ENCODE data around the gene TXLNB. TPM values are rescaled to one million over a fixed set of nuclear protein-coding genes. Genes with fewer than 3 reads are reported as not detected.

The TXLNB gene
- total RNA-seq, 2 experiments from 2014 or later, result 0.17 to 0.31 TPM

DNA sequence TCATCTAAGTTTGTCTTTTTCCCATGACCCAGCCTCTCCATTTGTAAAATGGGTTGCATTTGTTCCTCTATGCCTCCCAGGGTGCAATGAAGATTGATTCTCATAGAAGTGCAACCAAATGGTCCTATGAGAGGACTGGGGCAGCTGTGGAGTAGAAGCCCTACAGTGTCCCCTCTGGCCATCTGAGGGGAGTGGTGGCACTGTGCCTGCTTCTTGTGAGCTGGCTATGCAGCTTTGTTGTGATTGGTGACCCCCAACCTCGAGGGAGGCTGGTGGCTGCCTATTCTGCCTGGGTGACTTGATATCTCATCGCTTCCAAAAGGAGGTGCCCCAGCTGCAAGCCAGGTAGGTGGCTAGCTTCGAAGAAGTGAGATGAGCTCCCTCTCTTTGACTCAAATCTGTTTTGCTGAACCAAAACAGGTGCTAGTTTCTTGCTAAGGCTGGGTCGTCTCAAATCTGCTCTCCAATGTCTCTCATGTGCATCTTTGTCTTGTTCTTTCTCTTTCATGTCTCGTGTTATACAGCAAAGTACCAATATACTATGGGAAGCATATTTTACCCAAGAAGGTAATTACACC is 33.9 kb downstream of the TXLNB start:
- H3K4me3 Mint-ChIP-seq, result no peak overlapping the region
- H3K27me3 Mint-ChIP-seq, result no peaks in the 10 kb centered on the region
- ChIA-PET CTCF (interaction anchor here (0.9 to 3.4 kb wide), 4 partner anchors 28 to 107 kb away, joined by 3 to 10 read pairs (median 6); no protein-coding TSS in a partner anchor), POLR2A (no interaction called here)
- no peaks in the 10 kb centered on the region for H3K9me3 Mint-ChIP-seq
- H3K27ac Mint-ChIP-seq, result peak overlapping the region; percentile 1
- H3K4me1 Mint-ChIP-seq (ENCODE audit: low read depth), result peaks cover 51% of the 10 kb centered on the region
- DNase-seq, result peak; percentile 42
- no peaks in the 10 kb centered on the region for H3K36me3 Mint-ChIP-seq
- intact Hi-C loops (cut with micrococcal nuclease), result no loop called here

DNA sequence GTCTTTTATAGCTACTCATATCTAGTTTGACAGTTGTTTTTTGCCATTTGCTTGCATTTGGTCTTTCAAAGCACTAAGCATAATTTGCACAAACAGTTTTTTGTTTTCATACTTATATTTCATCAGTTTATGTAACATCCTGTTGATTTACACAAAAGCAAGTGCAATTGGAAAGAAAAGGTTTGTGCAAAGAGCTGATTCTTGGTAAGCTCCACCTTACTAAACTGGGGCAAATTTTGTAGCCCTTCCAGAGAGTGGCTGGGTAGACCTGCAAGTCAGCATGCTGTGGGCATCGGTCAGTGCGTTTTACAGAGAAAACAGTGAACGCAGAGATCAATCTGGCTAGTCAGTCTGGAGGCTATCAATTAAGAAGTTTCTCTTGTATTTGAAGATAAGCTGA is 34.5 kb downstream of the TXLNB start:
- Mint-ChIP-seq H3K27ac (no peak overlapping the region), H3K9me3 (no peaks in the 10 kb centered on the region)

DNA sequence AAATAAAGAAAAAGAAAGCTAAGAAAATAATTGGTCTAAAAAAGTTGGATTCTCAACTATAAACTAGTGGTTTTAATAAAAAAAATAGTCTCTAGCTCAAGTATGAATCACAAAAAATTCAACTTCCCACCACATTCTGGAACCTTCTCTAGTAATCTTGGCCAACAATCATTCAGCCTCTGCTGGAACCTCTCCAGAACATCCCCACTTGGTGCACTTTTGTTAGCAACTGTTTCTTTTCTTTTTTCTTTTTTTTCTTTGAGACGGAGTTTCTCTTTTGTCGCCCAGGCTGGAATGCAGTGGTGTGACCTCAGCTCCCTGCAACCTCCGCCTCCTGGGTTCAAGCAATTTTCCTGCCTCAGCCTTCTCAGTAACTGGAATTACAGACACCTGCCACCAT is 35.7 kb downstream of the TXLNB start:
- no peaks in the 10 kb centered on the region for H3K27me3 Mint-ChIP-seq
- no peaks in the 10 kb centered on the region for H3K36me3 Mint-ChIP-seq
- CTCF ChIA-PET, result interaction anchor here (0.9 to 3.4 kb wide), 4 partner anchors 37 to 119 kb away, joined by 3 to 10 read pairs (median 4); no protein-coding TSS in a partner anchor
- H3K9me3 Mint-ChIP-seq, result no peaks in the 10 kb centered on the region
- H3K4me3 Mint-ChIP-seq, result no peak overlapping the region
- intact Hi-C loops (cut with micrococcal nuclease), result no loop called here
- DNase-seq, result no peak
- peaks cover 52% of the 10 kb centered on the region for H3K4me1 Mint-ChIP-seq (ENCODE audit: low read depth)
- H3K27ac Mint-ChIP-seq, result no peak overlapping the region
- POLR2A ChIA-PET, result no interaction called here

More for the DNA sequence above, 34.5 kb downstream of the TXLNB start:
- CTCF ChIA-PET, result interaction anchor here (0.6 to 3.4 kb wide), 5 partner anchors 12 to 107 kb away, joined by 3 to 10 read pairs (median 6); no protein-coding TSS in a partner anchor
- no peak overlapping the region for H3K4me3 Mint-ChIP-seq
- peaks cover 46% of the 10 kb centered on the region for H3K4me1 Mint-ChIP-seq (ENCODE audit: low read depth)
- intact Hi-C loops (cut with micrococcal nuclease), result no loop called here
- no peaks in the 10 kb centered on the region for H3K36me3 Mint-ChIP-seq
- POLR2A ChIA-PET, result no interaction called here
- H3K27me3 Mint-ChIP-seq, result no peaks in the 10 kb centered on the region
- DNase-seq, result no peak

DNA sequence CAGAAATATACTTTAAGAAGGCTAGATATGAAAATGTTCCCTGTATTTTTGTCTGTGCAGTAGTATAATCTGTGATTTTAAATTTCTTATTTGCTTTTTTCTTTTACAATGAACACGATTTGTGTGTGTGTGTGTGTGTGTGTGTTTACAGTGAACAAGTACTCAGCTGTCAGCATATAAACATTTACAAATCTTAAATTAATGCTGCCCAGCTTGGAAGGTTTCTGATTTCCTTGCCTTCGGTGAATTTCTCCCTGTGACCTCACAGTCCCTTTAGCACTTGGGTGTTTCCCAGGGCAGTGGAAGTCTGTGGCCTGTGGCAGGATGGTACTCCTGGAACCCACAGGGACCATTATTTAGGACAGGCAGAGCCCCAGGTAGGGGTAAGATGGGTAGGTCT is 37.6 kb downstream of the TXLNB start:
- Mint-ChIP-seq H3K27ac (no peak overlapping the region), H3K27me3 (no peaks in the 10 kb centered on the region), H3K9me3 (no peaks in the 10 kb centered on the region), H3K4me1 (ENCODE audit: low read depth) (peaks cover 65% of the 10 kb centered on the region), H3K36me3 (no peaks in the 10 kb centered on the region), H3K4me3 (no peak overlapping the region)
- POLR2A ChIA-PET, result interaction anchor here (1.9 kb wide), 1 partner anchor 8 kb away, joined by 7 read pairs; no protein-coding TSS in a partner anchor
- intact Hi-C loops (cut with micrococcal nuclease), result loop anchor here (5.0 kb wide), 1 partner anchor 127 kb away; no protein-coding TSS in a partner anchor
- no peak for DNase-seq
- CTCF ChIA-PET, result no interaction called here

DNA sequence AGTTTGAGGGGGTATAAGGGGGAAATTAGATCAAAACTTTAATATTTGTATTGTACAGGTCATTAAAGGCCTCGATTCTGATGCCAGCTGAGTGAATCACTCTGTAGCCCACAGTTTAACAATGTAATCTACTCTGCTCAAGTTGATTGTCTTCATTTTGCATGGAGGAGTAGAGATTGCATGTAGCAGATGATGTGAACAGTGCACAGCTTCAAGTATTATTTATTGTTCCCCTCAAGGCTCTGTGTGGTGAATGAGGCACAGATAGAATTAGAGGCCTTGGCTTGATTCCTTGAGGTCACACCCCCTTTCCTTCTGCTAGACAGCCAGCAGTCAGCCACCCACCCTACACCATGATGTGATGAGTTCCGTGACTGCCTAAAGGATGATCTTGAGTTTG is 38.1 kb downstream of the TXLNB start:
- ChIA-PET POLR2A (interaction anchor here (1.9 kb wide), 1 partner anchor 9 kb away, joined by 7 read pairs; no protein-coding TSS in a partner anchor), CTCF (no interaction called here)
- Mint-ChIP-seq H3K27ac (no peak overlapping the region), H3K36me3 (no peaks in the 10 kb centered on the region), H3K4me3 (no peak overlapping the region), H3K27me3 (no peaks in the 10 kb centered on the region), H3K4me1 (ENCODE audit: low read depth) (peaks cover 65% of the 10 kb centered on the region), H3K9me3 (no peaks in the 10 kb centered on the region)
- intact Hi-C loops (cut with micrococcal nuclease), result loop anchor here (5.0 kb wide), 1 partner anchor 126 kb away; no protein-coding TSS in a partner anchor
- no peak for DNase-seq

DNA sequence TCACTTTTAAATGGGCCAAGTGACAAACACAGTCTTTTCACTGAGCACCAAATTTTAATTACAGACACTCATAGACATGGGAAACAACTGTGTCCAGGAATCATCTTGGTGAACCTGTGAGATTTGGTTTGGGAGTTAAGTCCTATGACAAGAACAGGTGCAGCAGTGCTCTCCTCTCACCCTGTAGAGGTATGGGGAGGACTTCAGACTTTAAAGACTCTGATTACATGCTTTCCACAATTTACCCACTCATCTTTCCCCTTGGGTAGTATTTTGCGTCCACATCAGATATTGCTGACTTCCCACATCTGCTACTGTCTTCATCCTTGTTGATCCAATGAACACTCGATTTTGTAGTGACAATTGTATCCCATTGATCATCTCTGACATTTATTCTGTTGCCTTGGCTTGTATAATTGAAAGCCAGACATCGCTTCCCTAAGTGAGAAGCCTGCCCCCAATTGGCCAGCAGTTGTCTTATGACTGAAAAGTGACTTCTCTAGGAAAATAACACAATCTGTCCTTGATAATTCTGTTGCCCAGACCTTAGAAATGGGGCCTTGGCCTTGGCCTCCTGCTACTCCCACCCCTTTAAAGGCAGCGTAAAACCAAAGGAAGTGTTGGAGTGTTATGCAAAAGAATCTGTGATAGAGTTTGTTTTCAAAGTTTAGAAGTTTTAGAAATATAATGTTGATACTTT is 40.0 kb downstream of the TXLNB start:
- no peaks in the 10 kb centered on the region for H3K36me3 Mint-ChIP-seq
- no peak for DNase-seq
- ChIA-PET CTCF (no interaction called here), POLR2A (interaction anchor here (1.9 kb wide), 1 partner anchor 11 kb away, joined by 7 read pairs; no protein-coding TSS in a partner anchor)
- intact Hi-C loops (cut with micrococcal nuclease), result loop anchor here (1.0 to 5.0 kb wide), 3 partner anchors 38 to 125 kb away; no protein-coding TSS in a partner anchor
- no peaks in the 10 kb centered on the region for H3K27me3 Mint-ChIP-seq
- H3K4me1 Mint-ChIP-seq (ENCODE audit: low read depth), result peaks cover 57% of the 10 kb centered on the region
- H3K9me3 Mint-ChIP-seq, result no peaks in the 10 kb centered on the region
- H3K27ac Mint-ChIP-seq, result peak overlapping the region; percentile 73
- H3K4me3 Mint-ChIP-seq, result no peak overlapping the region

DNA sequence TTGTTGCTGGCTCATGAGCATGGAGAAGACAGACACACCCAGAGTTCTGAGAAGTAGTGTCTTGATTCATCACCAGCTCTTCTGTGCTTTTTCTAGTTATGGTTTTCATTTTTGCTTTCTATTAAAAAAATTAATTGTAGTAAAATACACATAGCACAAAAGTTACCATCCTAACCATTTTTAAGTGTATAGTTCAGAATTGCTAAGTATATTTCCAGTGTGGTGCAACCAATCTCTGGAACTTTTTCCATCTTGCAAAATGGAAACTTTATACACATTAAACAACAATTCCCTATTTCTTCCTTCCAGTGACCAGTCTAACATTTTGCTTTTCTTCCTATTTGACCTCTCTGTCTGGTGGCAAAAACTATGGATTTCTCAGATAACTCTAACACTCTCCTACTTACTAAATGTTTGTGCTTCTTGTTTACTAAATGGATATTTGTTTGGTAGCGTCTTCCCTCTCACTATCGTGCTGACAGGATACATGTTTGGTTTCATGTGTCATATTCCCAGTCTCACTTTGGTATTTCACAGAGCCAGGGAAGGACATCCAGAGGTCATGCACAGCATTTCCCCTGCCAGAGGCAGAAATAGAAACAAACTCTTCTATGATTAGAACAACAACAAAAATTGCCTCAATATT is 40.6 kb downstream of the TXLNB start:
- Mint-ChIP-seq H3K9me3 (no peaks in the 10 kb centered on the region), H3K27ac (peak overlapping the region; percentile 73), H3K4me3 (no peak overlapping the region), H3K36me3 (no peaks in the 10 kb centered on the region), H3K4me1 (ENCODE audit: low read depth) (peaks cover 51% of the 10 kb centered on the region), H3K27me3 (no peaks in the 10 kb centered on the region)
- DNase-seq, result no peak
- CTCF ChIA-PET, result interaction anchor here (0.6 to 2.3 kb wide), 13 partner anchors 9 to 126 kb away, joined by 3 to 10 read pairs (median 5); partner anchors contain the start of gene TXLNB
- POLR2A ChIA-PET, result interaction anchor here (2.6 kb wide), 1 partner anchor 11 kb away, joined by 11 read pairs; no protein-coding TSS in a partner anchor
- intact Hi-C loops (cut with micrococcal nuclease), result loop anchor here (1.0 to 5.0 kb wide), 3 partner anchors 39 to 124 kb away; no protein-coding TSS in a partner anchor

DNA sequence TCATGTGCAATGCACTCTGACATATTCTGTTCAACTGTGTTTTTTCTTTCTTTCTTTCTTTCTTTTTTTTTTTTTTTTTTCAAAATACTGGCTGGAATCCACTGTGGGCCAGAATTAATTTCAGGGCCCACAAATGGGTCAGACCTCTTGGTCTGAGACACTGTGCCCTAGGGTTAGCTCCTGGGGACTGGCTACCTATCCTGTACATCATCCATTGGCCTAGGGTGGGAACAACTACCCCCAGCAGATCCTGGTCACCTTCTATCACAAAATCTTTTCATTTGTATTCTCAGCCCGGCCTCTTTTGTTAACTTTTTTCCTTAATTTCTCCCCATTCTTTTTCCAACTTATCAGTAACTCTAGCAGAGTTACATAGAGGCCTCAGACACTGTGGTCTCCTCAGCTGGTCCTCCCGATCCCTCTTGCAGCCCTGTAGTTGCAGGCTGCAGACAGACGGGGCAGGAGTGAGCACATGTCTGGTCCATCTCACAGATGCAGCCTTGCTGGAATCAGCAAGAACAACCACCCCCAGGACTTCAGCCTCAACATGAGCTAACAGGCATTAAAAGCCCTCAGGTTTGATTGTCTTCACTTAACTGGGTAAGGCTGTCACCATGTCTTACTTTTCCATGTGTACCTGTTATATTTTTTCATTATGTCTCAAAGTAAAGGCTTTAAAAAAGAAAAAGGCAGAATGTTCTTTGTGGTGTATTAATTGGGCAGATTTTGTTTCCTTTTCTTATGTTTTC is 41.3 kb downstream of the TXLNB start:
- ChIA-PET POLR2A (interaction anchor here (1.6 to 2.6 kb wide), 3 partner anchors 12 to 105 kb away, joined by 3 to 11 read pairs (median 3); no protein-coding TSS in a partner anchor), CTCF (interaction anchor here (0.6 to 2.3 kb wide), 15 partner anchors 9 to 125 kb away, joined by 3 to 10 read pairs (median 5); partner anchors contain the start of gene TXLNB)
- Mint-ChIP-seq H3K27ac (peak overlapping the region; percentile 73), H3K4me1 (ENCODE audit: low read depth) (peaks cover 49% of the 10 kb centered on the region), H3K9me3 (no peaks in the 10 kb centered on the region), H3K4me3 (no peak overlapping the region), H3K36me3 (no peaks in the 10 kb centered on the region), H3K27me3 (no peaks in the 10 kb centered on the region)
- intact Hi-C loops (cut with micrococcal nuclease), result loop anchor here (1.0 to 5.0 kb wide), 4 partner anchors 12 to 123 kb away; no protein-coding TSS in a partner anchor
- DNase-seq, result peak; percentile 75

DNA sequence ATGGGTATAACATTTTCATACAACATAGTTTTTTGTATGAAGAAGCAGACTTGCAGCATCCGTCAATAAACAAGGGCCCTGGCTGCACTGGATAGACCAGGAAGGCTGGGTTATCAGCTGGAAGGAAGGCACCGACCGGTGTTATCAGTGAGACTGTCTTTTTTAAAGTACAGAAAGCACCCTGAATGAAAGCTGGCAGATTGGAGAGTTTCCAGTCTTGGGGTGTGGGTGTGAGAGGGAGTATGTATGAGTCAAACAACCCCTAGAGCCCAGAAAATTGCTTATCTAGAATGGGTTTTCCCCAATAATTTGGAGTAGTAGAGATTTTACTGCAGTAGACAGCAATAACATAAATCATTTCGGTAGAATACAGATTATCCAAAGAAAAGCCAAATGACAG is 42.4 kb downstream of the TXLNB start:
- no peaks in the 10 kb centered on the region for H3K9me3 Mint-ChIP-seq
- no peak overlapping the region for H3K4me3 Mint-ChIP-seq
- H3K27me3 Mint-ChIP-seq, result no peaks in the 10 kb centered on the region
- H3K4me1 Mint-ChIP-seq (ENCODE audit: low read depth), result peaks cover 49% of the 10 kb centered on the region
- intact Hi-C loops (cut with micrococcal nuclease), result loop anchor here (2.0 kb wide), 1 partner anchor 31 kb away; no protein-coding TSS in a partner anchor
- H3K36me3 Mint-ChIP-seq, result no peaks in the 10 kb centered on the region
- H3K27ac Mint-ChIP-seq, result peak overlapping the region; percentile 59
- ChIA-PET CTCF (interaction anchor here (1.2 to 2.3 kb wide), 3 partner anchors 13 to 117 kb away, joined by 4 to 10 read pairs (median 6); no protein-coding TSS in a partner anchor), POLR2A (interaction anchor here (0.6 to 2.6 kb wide), 5 partner anchors 13 to 221 kb away, joined by 3 to 11 read pairs (median 3); partner anchors contain the start of genes ABRACL and TXLNB)
- peak; percentile 63 for DNase-seq

DNA sequence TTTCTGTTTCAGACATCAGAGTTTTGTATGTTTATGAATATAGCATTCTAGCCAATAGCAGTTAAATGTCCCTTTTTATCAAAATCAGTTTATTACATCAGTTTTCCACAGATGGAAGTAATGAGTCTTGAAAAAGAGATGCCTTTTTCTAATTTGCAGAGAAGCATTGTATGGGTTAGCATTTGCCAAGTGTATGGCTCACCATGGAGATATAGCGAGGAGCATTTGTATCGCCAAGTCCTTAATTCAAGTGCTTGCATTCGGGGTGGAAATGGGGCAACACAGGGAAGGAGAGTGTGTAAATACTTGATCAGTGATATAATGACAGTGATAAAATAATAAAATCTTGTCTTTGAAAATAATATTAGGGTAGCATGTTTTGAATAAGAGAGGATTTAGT is 42.9 kb downstream of the TXLNB start:
- no peak overlapping the region for H3K4me3 Mint-ChIP-seq
- H3K27ac Mint-ChIP-seq, result no peak overlapping the region
- no peak for DNase-seq
- H3K27me3 Mint-ChIP-seq, result no peaks in the 10 kb centered on the region
- H3K36me3 Mint-ChIP-seq, result no peaks in the 10 kb centered on the region
- ChIA-PET CTCF (interaction anchor here (1.5 to 2.3 kb wide), 2 partner anchors 13 to 30 kb away, joined by 6 to 10 read pairs; no protein-coding TSS in a partner anchor), POLR2A (interaction anchor here (0.6 to 2.6 kb wide), 5 partner anchors 14 to 221 kb away, joined by 3 to 11 read pairs (median 3); partner anchors contain the start of genes ABRACL and TXLNB)
- no peaks in the 10 kb centered on the region for H3K9me3 Mint-ChIP-seq
- intact Hi-C loops (cut with micrococcal nuclease), result loop anchor here (2.0 kb wide), 1 partner anchor 30 kb away; no protein-coding TSS in a partner anchor
- H3K4me1 Mint-ChIP-seq (ENCODE audit: low read depth), result peaks cover 49% of the 10 kb centered on the region

DNA sequence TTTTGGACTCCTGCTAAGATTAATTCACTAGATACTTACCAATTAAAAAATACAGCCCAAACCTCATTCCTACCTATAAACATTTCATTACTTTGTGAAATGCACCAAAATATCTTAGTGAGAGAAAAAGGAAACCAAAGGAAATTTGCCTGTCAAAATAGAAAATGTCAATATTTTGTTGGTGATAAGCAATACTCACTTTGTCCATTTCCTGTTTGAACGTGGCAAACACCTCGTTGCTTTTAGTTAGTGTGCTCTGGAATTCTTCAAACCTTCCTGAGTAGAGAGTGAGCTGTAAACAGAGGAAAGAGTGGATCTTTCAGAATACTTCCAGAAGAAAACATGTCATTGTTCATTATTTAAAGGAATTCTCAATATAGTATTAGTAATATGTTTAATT is 44.2 kb downstream of the TXLNB start:
- no peaks in the 10 kb centered on the region for H3K9me3 Mint-ChIP-seq
- CTCF ChIA-PET, result interaction anchor here (1.5 kb wide), 1 partner anchor 28 kb away, joined by 6 read pairs; no protein-coding TSS in a partner anchor
- no peaks in the 10 kb centered on the region for H3K36me3 Mint-ChIP-seq
- H3K4me1 Mint-ChIP-seq (ENCODE audit: low read depth), result peaks cover 43% of the 10 kb centered on the region
- POLR2A ChIA-PET, result no interaction called here
- intact Hi-C loops (cut with micrococcal nuclease), result loop anchor here (2.0 kb wide), 1 partner anchor 29 kb away; no protein-coding TSS in a partner anchor
- DNase-seq, result no peak
- H3K4me3 Mint-ChIP-seq, result no peak overlapping the region
- H3K27ac Mint-ChIP-seq, result no peak overlapping the region
- H3K27me3 Mint-ChIP-seq, result no peaks in the 10 kb centered on the region
